Esophagus muscularis mucosa (tissue), 4 donors: ENCODE measurements around the gene MRPL39. TPM values are rescaled to one million over a fixed set of nuclear protein-coding genes. Genes with fewer than 3 reads are reported as not detected.

Experiments
- DNase-seq: peaks from one replicate; pipeline ENCODE4 v3.0.0-alpha.2; 2017; ENCODE audit errors: extremely low spot score
- H3K27ac ChIP-seq, 4 donors: fragments of 200-600 bp; sonication (generic); replicated peaks in 1 of 4; 1 replicate in 3 of 4; 2 replicates in 1 of 4; pipeline ENCODE4 v1.5.1; 2016 to 2019; ENCODE audit warnings: mild to moderate bottlenecking in 1 of 4
- H3K27me3 ChIP-seq, 4 donors: fragments of 200-600 bp; sonication (generic); one replicate each; pipeline versions ENCODE4 v1.5.1 to v1.6.0; 2016 to 2019
- H3K36me3 ChIP-seq, 4 donors: fragments of 200-600 bp; sonication (generic); one replicate each; pipeline ENCODE4 v1.5.1; 2016 to 2019
- H3K4me1 ChIP-seq, 4 donors: fragments of 200-600 bp; sonication (generic); one replicate each; pipeline ENCODE4 v1.5.1; 2016 to 2019
- H3K4me3 ChIP-seq, 4 donors: fragments of 200-600 bp; sonication (generic); 1 replicate in 2 of 4; 2 replicates in 2 of 4; pipeline ENCODE4 v1.5.1; 2016 to 2019; ENCODE audit warnings: mild to moderate bottlenecking in 4 of 4, moderate library complexity in 1 of 4
- H3K9me3 ChIP-seq, 4 donors: fragments of 200-600 bp; sonication (generic); 1 replicate in 3 of 4; 2 replicates in 1 of 4; pipeline ENCODE4 v1.5.1; 2016 to 2019
- CTCF ChIP-seq, 3 experiments: fragments of 200-600 bp in 2 of 3; fragments of 450-650 bp in 1 of 3; sonication (generic) in 2 of 3; IDR thresholded peaks; one replicate each; pipeline ENCODE4 v1.5.1; 2017 to 2019; ENCODE audit warnings: antibody characterized with exemption in 3 of 3, mild to moderate bottlenecking in 2 of 3, moderate library complexity in 1 of 3
- EP300 ChIP-seq: sonication (generic); formaldehyde crosslinking; IDR thresholded peaks from one replicate; pipeline ENCODE4 v1.6.1; 2017; ENCODE audit warnings: antibody characterized with exemption
- POLR2A ChIP-seq: fragments of 450-650 bp; IDR thresholded peaks from one replicate; pipeline ENCODE4 v1.6.1; 2017; ENCODE audit warnings: antibody characterized with exemption, moderate library complexity, mild to moderate bottlenecking, low read depth
- POLR2AphosphoS5 ChIP-seq, 2 donors: sonication (generic); formaldehyde crosslinking; IDR thresholded peaks; one replicate each; pipeline ENCODE4 v1.6.1; 2017; ENCODE audit warnings: antibody characterized with exemption in 2 of 2
- WGBS: methylation state at CpG from one replicate; pipeline ENCODE4 v1.1.5; 2018; 5-methylcytosine and 5-hydroxymethylcytosine counted together
- intact Hi-C: fragments of 100-400 bp; cut with DNase I; formaldehyde crosslinking; loops from one replicate; pipeline ENCODE4 v1.15.1; 2023
- total RNA-seq, 4 donors: library from RNA; depleted of rRNA; stranded (reverse); fragments of >200 nt; gene quantifications; one replicate each; pipeline versions ENCODE4 v1.1.0 to v1.2.1, GENCODE V29; 2016

Gene MRPL39
- total RNA-seq, 4 donors from 2014 or later = 22.0 to 31.8 (median 27.4) TPM

- Histone ChIP-seq H3K4me1 (no peaks in the 10 kb centered on the region), H3K9me3 (no peaks in the 10 kb centered on the region), H3K27ac (no peak overlapping the region), H3K4me3 (no peak overlapping the region), H3K27me3 (no peaks in the 10 kb centered on the region), H3K36me3 (no peaks in the 10 kb centered on the region)
- intact Hi-C loops = no loop called here
- no peak for DNase-seq
- no peak for TF ChIP-seq POLR2A
- TF ChIP-seq CTCF (IDR thresholded peaks at IDR 0.05) = no peak
- TF ChIP-seq EP300 = no peak
- no peak for TF ChIP-seq POLR2AphosphoS5 (IDR thresholded peaks at IDR 0.05)
Measured at GRCh38 chr21:25555492-25555891, 51.8 kb downstream of the MRPL39 start.

- TF ChIP-seq CTCF (IDR thresholded peaks at IDR 0.05) (no peak), POLR2A (no peak), EP300 (no peak), POLR2AphosphoS5 (IDR thresholded peaks at IDR 0.05) (no peak)
- no peaks in the 10 kb centered on the region for H3K9me3 ChIP-seq
- WGBS = 85% methylated on average over 5 of the region's 5 CpGs
- intact Hi-C loops = no loop called here
- no peaks in the 10 kb centered on the region for H3K36me3 ChIP-seq
- no peak overlapping the region for H3K27ac ChIP-seq
- no peak overlapping the region for H3K4me3 ChIP-seq
- H3K4me1 ChIP-seq = no peaks in the 10 kb centered on the region
- H3K27me3 ChIP-seq = no peaks in the 10 kb centered on the region
- DNase-seq = no peak
Measured at GRCh38 chr21:25552856-25553255, 54.4 kb downstream of the MRPL39 start.

GRCh38 chr21:25551569-25551968 is 55.7 kb downstream of the MRPL39 start:
- H3K4me1 ChIP-seq = no peaks in the 10 kb centered on the region
- 93% methylated on average over 1 of the region's 1 CpG for WGBS
- no peak overlapping the region for H3K4me3 ChIP-seq
- no peak for TF ChIP-seq POLR2AphosphoS5 (IDR thresholded peaks at IDR 0.05)
- no peak for TF ChIP-seq CTCF (IDR thresholded peaks at IDR 0.05)
- no peak for TF ChIP-seq POLR2A
- no peak for TF ChIP-seq EP300
- no peak overlapping the region for H3K27ac ChIP-seq
- H3K9me3 ChIP-seq = no peaks in the 10 kb centered on the region
- intact Hi-C loops = no loop called here
- no peaks in the 10 kb centered on the region for H3K36me3 ChIP-seq
- DNase-seq = no peak
- no peaks in the 10 kb centered on the region for H3K27me3 ChIP-seq

- Histone ChIP-seq H3K4me1 (no peaks in the 10 kb centered on the region), H3K9me3 (no peaks in the 10 kb centered on the region), H3K36me3 (no peaks in the 10 kb centered on the region), H3K4me3 (no peak overlapping the region), H3K27me3 (no peaks in the 10 kb centered on the region), H3K27ac (no peak overlapping the region)
- TF ChIP-seq POLR2AphosphoS5 (IDR thresholded peaks at IDR 0.05) = no peak
- no peak for TF ChIP-seq POLR2A
- TF ChIP-seq CTCF (IDR thresholded peaks at IDR 0.05) = no peak
- TF ChIP-seq EP300 = no peak
- intact Hi-C loops = no loop called here
- WGBS = 95% methylated on average over 11 of the region's 11 CpGs
- peak; percentile 70 for DNase-seq
Measured at GRCh38 chr21:25550352-25551120, 56.7 kb downstream of the MRPL39 start.

GRCh38 chr21:25541042-25541441 is 66.2 kb downstream of the MRPL39 start:
- Histone ChIP-seq H3K4me3 (no peak overlapping the region), H3K9me3 (peaks cover 0 to 28% (median 0%) of the 10 kb centered on the region in 4 donors), H3K27ac (no peak overlapping the region), H3K4me1 (no peaks in the 10 kb centered on the region), H3K36me3 (no peaks in the 10 kb centered on the region), H3K27me3 (no peaks in the 10 kb centered on the region)
- peak; percentile 64 for DNase-seq
- TF ChIP-seq EP300 = no peak
- TF ChIP-seq CTCF (IDR thresholded peaks at IDR 0.05) = no peak
- TF ChIP-seq POLR2A = no peak
- no peak for TF ChIP-seq POLR2AphosphoS5 (IDR thresholded peaks at IDR 0.05)
- 87% methylated on average over 2 of the region's 2 CpGs for WGBS
- intact Hi-C loops = no loop called here
